ENCODE measurements around the gene PTPRZ1.

Gene PTPRZ1

DNA sequence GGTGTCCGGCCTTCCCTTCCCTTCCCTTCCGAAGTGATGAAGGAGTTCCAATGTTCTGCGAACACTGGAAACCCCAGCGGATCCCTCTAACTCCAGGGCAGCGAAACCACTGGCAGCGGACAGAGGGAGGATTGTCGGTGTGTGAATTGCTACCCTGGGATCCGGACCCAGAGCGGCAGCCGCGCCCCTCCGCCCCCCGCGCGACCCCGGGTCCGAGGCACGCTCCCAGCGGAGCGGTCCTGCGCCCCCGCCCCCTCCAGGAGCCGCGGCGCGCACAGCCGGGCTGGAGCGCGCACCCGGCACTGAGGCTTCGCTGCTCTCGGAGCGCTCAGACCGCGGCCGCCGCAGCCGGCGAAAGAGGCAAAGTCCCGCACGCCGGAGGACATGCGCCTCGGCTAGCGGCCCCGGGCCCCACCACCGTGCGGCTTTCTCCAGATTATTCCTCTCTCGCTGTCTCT lies at the start of gene PTPRZ1:
Gene PTPRZ1 (plus strand): TSS at position 331 of the 458 bp plus-strand sequence. CDS start 339 bp downstream, outside the sequence.
- no peaks in the 10 kb centered on the region for H3K79me2 ChIP-seq (ENCODE audit: insufficient read depth, low read depth)
- TF ChIP-seq CTCF (conservative IDR thresholded peaks at IDR 0.05; ENCODE audit: low read depth, low read length), result no peak
- peak within 1 kb of the TSS; percentile 14; the same call in 1 of the 2 replicates for H3K9ac ChIP-seq
- peaks cover 5% of the 10 kb centered on the region for H3K4me1 ChIP-seq (ENCODE audit: low read depth, poor library complexity, severe bottlenecking)
- H4K20me1 ChIP-seq (ENCODE audit: insufficient read depth), result no peaks in the 10 kb centered on the region
- H3K27me3 ChIP-seq (ENCODE audit: insufficient read depth, low read depth), result no peaks in the 10 kb centered on the region
- H3K4me2 ChIP-seq, result peak within 1 kb of the TSS; percentile 79
- H2AFZ ChIP-seq (ENCODE audit: low read depth), result peak within 1 kb of the TSS; percentile 98
- H3K4me3 ChIP-seq (IDR thresholded peaks at IDR 0.05; ENCODE audit: insufficient read depth, low read depth, low read length), result no peak within 1 kb of the TSS
- H3K36me3 ChIP-seq (ENCODE audit: insufficient read depth), result no peaks in the 10 kb centered on the region
- H3K27ac ChIP-seq, result no peak within 1 kb of the TSS

DNA sequence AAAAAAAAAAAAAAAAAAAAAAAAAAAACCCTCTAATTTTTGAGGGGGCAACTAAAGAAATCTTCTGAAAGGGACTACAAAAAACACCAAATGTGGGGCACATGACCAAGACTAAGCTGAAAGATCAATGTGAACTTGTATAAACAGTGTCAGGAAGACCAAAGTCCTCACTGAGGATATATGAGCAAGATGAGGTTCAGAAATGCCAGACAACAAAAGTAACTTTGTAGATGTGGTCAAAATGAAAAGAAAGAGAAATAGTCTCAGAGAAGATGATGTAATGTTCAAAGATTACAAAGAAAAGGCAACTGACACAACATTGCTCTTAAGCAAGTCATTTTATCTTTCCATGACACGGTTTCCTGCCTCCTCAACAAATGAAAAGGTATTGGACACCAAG lies 48.7 kb upstream of the PTPRZ1 start:
- Histone ChIP-seq H2AFZ (ENCODE audit: low read depth) (no peak overlapping the region), H3K27ac (no peak overlapping the region), H3K9ac (no peak overlapping the region), H3K4me3 (IDR thresholded peaks at IDR 0.05; ENCODE audit: insufficient read depth, low read depth, low read length) (no peak overlapping the region), H3K4me2 (no peak overlapping the region), H3K79me2 (ENCODE audit: insufficient read depth, low read depth) (no peaks in the 10 kb centered on the region), H3K4me1 (ENCODE audit: low read depth, poor library complexity, severe bottlenecking) (no peaks in the 10 kb centered on the region), H4K20me1 (ENCODE audit: insufficient read depth) (no peaks in the 10 kb centered on the region), H3K27me3 (ENCODE audit: insufficient read depth, low read depth) (no peaks in the 10 kb centered on the region), H3K36me3 (ENCODE audit: insufficient read depth) (no peaks in the 10 kb centered on the region)
- TF ChIP-seq CTCF (conservative IDR thresholded peaks at IDR 0.05; ENCODE audit: low read depth, low read length), result no peak

DNA sequence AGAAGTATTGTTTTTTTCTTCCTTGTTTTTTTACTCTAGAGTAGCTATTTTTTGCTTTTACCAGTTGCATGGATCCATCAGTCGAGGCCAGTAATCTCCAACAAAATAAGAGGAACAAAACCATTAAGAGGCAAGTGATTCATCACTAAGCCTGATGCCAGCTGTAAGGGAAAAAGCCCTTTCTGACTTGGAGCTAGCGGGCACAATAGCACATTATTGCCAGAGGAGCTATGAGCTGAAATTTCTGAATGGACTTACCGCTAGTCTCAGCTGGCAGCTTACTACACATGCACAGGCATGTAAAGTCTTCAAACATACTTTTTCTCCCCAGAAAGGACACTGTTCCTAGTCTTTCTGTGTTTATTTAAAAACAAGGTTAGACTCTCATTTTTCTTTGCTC lies 41.6 kb upstream of the PTPRZ1 start:
- no peak overlapping the region for H3K27ac ChIP-seq
- H3K9ac ChIP-seq, result no peak overlapping the region
- no peak overlapping the region for H3K4me2 ChIP-seq
- no peaks in the 10 kb centered on the region for H3K27me3 ChIP-seq (ENCODE audit: insufficient read depth, low read depth)
- H3K4me1 ChIP-seq (ENCODE audit: low read depth, poor library complexity, severe bottlenecking), result no peaks in the 10 kb centered on the region
- H3K79me2 ChIP-seq (ENCODE audit: insufficient read depth, low read depth), result no peaks in the 10 kb centered on the region
- no peak overlapping the region for H3K4me3 ChIP-seq (IDR thresholded peaks at IDR 0.05; ENCODE audit: insufficient read depth, low read depth, low read length)
- no peaks in the 10 kb centered on the region for H3K36me3 ChIP-seq (ENCODE audit: insufficient read depth)
- TF ChIP-seq CTCF (conservative IDR thresholded peaks at IDR 0.05; ENCODE audit: low read depth, low read length), result no peak
- H2AFZ ChIP-seq (ENCODE audit: low read depth), result no peak overlapping the region
- H4K20me1 ChIP-seq (ENCODE audit: insufficient read depth), result no peaks in the 10 kb centered on the region

GRCh38 chr7:121831801-121832200 lies 41.2 kb upstream of the PTPRZ1 start:
- Histone ChIP-seq H3K4me3 (IDR thresholded peaks at IDR 0.05; ENCODE audit: insufficient read depth, low read depth, low read length) (no peak overlapping the region), H2AFZ (ENCODE audit: low read depth) (no peak overlapping the region), H3K4me1 (ENCODE audit: low read depth, poor library complexity, severe bottlenecking) (no peaks in the 10 kb centered on the region), H3K36me3 (ENCODE audit: insufficient read depth) (no peaks in the 10 kb centered on the region), H3K9ac (no peak overlapping the region), H4K20me1 (ENCODE audit: insufficient read depth) (no peaks in the 10 kb centered on the region), H3K27me3 (ENCODE audit: insufficient read depth, low read depth) (no peaks in the 10 kb centered on the region), H3K79me2 (ENCODE audit: insufficient read depth, low read depth) (no peaks in the 10 kb centered on the region), H3K4me2 (no peak overlapping the region), H3K27ac (no peak overlapping the region)
- no peak for TF ChIP-seq CTCF (conservative IDR thresholded peaks at IDR 0.05; ENCODE audit: low read depth, low read length)
